ENCODE results near the gene TFDP2.

Gene TFDP2

GRCh38 chr3:141950572-141951493, 198.5 kb downstream of the TFDP2 start:
- no peak overlapping the region for H3K4me3 ChIP-seq (replicated peaks; ENCODE audit: insufficient read depth, low read length)
- TF ChIP-seq REST (IDR thresholded peaks at IDR 0.05; ENCODE audit: insufficient replicate concordance, low read depth) (no peak), POLR2AphosphoS5 (IDR thresholded peaks at IDR 0.05; ENCODE audit: low read depth) (no peak), CTCF (IDR thresholded peaks at IDR 0.05; ENCODE audit: insufficient read depth, low read length) (no peak), GABPA (IDR thresholded peaks at IDR 0.05; ENCODE audit: low read depth) (no peak), SPI1 (IDR thresholded peaks at IDR 0.05; ENCODE audit: borderline replicate concordance, low read depth) (no peak)
- no peak for DNase-seq (ENCODE audit: low read depth in 1 of 2, low spot score in 1 of 2)
- H3K27ac ChIP-seq (replicated peaks) = no peak overlapping the region
- H3K27me3 ChIP-seq (ENCODE audit: insufficient read depth, poor library complexity, severe bottlenecking) = no peaks in the 10 kb centered on the region

GRCh38 chr3:141949972-141950371, 199.4 kb downstream of the TFDP2 start:
- no peak for DNase-seq (ENCODE audit: low read depth in 1 of 2, low spot score in 1 of 2)
- H3K27ac ChIP-seq (replicated peaks) = no peak overlapping the region
- no peak overlapping the region for H3K4me3 ChIP-seq (replicated peaks; ENCODE audit: insufficient read depth, low read length)
- TF ChIP-seq SPI1 (IDR thresholded peaks at IDR 0.05; ENCODE audit: borderline replicate concordance, low read depth) = no peak
- no peak for TF ChIP-seq GABPA (IDR thresholded peaks at IDR 0.05; ENCODE audit: low read depth)
- no peak for TF ChIP-seq CTCF (IDR thresholded peaks at IDR 0.05; ENCODE audit: insufficient read depth, low read length)
- TF ChIP-seq POLR2AphosphoS5 (IDR thresholded peaks at IDR 0.05; ENCODE audit: low read depth) = no peak
- TF ChIP-seq REST (IDR thresholded peaks at IDR 0.05; ENCODE audit: insufficient replicate concordance, low read depth) = no peak
- no peaks in the 10 kb centered on the region for H3K27me3 ChIP-seq (ENCODE audit: insufficient read depth, poor library complexity, severe bottlenecking)

GRCh38 chr3:141949399-141949798, 199.9 kb downstream of the TFDP2 start:
- no peak overlapping the region for H3K4me3 ChIP-seq (replicated peaks; ENCODE audit: insufficient read depth, low read length)
- DNase-seq (ENCODE audit: low read depth in 1 of 2, low spot score in 1 of 2) = peak in 1 of 2 experiments; percentile 63
- no peaks in the 10 kb centered on the region for H3K27me3 ChIP-seq (ENCODE audit: insufficient read depth, poor library complexity, severe bottlenecking)
- TF ChIP-seq CTCF (IDR thresholded peaks at IDR 0.05; ENCODE audit: insufficient read depth, low read length) (no peak), REST (IDR thresholded peaks at IDR 0.05; ENCODE audit: insufficient replicate concordance, low read depth) (no peak), SPI1 (IDR thresholded peaks at IDR 0.05; ENCODE audit: borderline replicate concordance, low read depth) (peak; percentile 26; the same call in 1 of the 2 replicates), GABPA (IDR thresholded peaks at IDR 0.05; ENCODE audit: low read depth) (no peak), POLR2AphosphoS5 (IDR thresholded peaks at IDR 0.05; ENCODE audit: low read depth) (peak; percentile 86)
- peak overlapping the region; percentile 25; the same call in 1 of the 2 replicates for H3K27ac ChIP-seq (replicated peaks)
